CD4-positive, alpha-beta T cell treated with Interleukin-15 for 1 hour (primary cell): Measurements from ENCODE around the gene IPO9.
"Not testable (repeated sequence)": the region's sequence is repeated elsewhere in the genome, so short reads cannot be mapped to it uniquely, and the experiment has no call there.

Experiments used
- DNase-seq: peaks from one replicate; pipeline ENCODE4 v3.0.0-alpha.2; 2020

The IPO9 gene

DNA sequence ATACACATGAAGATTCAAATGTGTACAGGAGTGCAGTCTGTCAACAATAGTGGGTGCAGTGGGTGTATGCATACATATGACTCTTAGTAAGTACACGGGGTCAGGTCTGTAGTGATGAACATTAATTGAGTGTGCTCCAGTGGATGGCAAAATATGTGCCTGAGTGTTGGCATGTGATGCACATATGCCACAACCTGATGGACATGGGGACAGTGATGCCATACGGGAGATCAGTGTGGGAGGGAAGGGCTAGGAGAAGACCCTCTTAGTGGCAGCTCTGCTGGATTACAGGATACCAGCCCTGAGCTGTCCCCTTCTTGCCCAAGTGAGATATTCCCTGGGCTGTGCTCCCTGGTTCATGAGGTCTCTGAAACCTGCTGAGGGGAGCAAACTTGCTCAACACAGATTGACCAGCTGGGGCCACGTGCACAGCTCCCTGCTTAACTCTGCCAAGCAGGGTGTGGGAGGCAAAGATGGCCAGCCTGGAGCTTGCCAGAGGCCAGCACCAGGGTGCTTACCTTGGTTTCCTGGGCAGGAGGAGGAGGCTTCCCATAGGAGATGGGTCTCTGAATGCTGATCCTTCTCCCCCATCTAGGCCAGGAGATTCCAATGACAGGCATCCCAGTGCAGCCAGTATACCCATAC is 62.0 kb downstream of the IPO9 start:
- no peak for DNase-seq

DNA sequence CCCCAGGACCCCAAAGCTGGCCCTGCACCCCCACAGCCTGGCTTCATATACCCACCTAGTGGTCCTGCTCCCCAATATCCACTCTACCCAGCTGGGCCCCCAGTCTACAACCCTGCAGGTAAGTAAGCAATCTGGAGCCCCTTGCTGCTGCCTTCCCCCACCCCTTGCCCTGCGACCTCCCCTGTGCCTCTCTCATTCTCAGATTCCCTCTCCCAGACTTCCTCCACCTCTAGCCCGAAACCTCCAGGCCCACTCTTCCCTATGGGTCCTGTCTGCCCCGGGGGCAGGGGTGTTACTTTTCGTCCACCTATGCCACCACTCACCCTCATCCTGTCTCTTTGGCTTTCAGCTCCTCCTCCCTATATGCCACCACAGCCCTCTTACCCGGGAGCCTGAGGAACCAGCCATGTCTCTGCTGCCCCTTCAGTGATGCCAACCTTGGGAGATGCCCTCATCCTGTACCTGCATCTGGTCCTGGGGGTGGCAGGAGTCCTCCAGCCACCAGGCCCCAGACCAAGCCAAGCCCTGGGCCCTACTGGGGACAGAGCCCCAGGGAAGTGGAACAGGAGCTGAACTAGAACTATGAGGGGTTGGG is 62.6 kb downstream of the IPO9 start:
- no peak for DNase-seq

DNA sequence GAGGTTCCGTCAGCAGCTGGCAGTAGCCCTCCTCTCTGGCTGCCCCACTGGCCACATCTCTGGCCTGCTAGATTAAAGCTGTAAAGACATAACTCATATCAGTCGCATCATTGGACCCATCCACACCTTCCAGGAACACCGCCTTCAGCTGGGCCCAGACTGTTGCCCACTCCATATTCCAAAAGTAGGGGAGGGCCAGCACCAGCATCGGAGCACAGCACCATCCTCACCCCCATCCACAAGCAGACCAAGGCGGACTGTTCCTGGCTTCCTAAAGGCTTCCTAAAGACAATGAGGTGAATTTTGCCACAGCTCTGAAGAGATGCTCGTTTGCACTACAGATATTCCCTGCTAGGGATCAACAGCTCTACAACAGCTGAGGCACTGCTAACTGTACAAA is 63.3 kb downstream of the IPO9 start:
- DNase-seq = no peak

DNA sequence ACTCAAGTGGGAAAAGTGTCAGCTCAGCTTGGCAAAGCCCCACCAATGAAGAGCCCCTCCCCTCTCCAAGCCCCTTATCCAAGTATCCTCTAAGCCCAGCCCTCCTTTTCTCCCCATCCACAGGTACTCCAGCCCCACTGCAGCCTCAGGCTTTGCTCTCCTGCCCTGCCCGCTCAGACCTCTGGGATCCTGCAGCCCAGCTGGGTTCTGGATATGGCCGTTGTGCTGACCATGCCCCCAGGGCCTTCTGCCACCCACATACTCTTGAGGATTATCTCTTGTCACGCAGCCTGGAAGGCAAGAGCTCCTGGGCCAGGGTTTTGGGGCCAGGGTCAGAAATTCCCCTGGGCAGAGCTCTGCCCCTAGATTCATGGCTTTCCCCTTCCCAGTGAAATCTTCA is 64.5 kb downstream of the IPO9 start:
- no peak for DNase-seq

DNA sequence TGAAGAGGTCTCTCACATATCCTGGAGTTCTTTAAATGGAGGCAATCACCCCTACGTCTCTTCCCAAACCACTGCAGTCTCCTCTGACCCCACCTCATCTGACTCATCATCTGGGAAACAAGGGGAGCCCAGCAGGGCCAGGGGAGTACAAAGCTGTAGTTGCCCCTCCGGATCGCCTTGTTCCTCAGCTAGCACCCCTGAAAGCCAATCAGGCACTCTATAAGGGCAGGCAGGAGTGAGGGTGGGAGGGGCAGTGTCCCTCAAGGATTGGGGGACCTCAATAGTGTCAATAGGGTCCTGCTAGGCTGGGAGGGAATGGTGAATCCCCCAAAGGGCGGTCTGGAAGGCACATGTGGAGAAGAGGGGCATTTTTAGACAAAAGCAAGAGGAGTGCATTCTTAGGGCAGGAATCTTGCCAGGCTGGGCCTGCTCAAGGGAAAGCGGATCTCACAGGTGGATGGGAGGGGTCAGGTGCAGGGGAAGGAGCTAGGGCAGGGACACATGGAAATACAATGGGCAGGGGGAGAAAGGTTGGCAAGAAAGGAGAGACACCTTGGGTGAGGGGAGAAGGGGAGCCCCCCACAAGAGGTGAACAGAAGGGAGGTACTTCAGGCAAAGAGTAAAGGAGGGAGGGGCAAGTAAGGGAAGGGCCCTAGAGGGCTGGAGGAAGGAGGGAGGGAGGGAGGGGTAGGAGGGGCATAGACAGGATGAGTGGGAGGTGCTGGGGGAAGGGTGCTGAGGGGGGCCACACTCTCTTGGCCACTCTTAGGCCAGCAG is 65.6 kb downstream of the IPO9 start:
- DNase-seq = no peak

DNA sequence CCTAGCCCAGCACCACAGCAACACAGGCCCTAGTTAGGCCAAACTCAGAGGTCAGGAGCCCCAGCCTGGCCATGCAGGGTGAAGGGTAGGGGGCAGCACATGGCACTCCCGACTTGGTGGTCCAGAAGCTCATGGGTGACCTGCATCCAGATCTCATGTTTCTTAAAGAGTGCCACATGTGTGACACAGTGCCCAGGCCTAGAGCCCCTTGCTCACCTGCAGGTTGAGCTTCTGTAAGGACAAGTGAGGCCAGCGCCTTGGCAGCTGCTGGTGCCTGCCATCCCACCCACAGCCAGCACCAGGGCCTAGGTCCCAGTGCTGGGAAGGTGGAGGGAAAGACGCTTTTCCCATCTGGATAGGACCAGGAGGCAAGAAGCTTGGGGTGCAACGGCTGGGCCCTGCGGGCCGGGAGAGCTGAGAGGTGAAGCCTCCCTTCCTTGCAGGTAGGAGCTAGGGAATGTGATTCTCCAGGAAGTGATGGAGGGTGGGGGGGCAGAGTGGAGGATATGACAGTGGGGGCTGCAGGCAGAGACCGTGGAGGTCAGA is 66.2 kb downstream of the IPO9 start:
- DNase-seq = no peak

DNA sequence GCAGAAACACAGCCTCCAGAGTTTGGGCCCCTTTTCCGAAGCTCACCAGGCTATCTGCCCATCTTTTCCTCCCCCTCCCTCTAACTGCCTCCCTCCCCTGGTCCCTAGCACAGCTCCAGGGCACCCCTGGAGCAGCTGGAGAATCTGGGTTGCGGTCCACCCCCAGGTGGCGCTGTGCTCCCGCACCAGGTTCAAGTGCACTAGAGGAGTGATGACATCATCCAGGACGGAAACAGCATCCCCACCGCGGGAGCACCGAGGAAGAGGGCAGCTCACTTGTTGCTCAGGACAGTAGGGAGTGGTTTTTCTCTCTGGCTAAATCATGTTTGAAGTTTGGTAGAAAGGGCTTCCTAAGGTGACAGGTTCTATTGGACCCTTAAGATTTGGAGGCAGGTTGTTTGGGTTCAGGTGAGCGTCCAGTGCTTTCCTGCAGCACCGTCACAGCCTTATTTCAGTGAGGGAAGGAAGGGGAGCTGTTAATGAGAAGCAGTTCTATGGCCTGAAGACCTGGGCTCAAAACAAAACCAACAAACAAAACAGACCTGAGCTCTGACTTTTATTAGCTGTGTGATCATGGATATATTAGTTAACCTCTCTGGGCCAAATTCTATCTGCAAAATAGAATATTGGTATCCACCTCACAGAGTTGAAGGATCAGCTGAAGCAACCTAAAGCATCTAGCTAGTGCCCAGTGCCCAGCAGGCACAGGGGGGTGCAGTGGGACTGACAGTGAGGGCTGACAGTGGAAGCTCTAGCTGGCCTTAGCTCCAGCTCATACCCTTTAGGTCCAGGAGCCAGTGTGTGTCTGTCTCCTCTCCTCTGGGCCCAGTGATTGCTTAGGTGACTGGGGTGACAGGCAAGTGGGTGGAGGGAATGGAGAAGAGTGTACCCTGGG is 67.2 kb downstream of the IPO9 start:
- peak; percentile 78 for DNase-seq

DNA sequence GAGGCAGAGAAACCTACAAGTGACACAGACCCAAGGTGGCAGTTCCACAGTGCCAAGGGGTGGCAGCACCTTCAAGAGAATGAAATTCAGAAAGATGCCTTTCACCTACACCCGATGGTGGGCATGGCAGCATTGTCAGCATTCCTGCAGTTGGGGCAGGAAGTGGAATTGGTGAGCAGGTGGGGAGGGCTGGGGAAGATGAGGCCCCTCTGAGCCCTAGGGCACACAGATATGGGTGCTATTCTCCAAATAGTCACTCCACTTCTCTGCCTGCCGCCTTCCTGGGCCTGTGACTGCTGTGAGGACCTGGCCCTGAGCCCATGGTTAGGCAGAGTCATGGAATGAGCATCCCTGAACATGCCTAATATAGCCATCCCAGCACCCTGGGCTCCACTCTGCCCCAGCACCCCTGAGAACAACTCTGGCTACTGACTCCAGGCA is 68.0 kb downstream of the IPO9 start:
- no peak for DNase-seq

DNA sequence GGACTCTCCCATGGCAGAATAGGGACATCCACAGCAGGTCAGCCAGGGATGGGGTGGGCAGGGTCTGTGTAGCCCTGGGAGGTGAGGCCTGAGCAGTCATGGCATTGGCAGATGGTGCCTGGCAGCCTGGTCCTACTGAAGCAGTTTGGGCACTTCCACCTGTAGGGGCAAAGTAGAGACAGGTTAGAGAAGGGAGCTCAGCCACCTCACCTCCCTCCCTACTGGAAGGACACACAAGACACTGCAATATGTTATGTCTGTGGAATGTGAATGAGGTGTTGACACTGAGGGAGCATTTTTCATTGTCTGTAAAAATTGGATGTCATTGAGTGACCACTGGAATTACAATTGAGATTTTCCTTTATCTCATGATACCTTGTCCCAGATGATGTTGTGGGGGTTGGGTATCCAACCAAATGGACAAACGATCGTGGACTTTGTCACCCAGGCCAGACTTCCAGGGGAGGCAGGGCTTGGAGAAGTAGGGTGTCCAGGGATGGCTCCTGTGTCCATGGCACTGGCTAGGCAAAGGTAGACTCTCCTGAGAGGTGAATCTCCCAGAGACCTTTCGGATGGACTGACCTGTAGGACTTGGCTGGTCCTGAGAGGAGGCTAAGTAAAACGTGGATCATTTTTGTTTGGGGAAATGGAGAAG is 69.4 kb downstream of the IPO9 start:
- DNase-seq = no peak

DNA sequence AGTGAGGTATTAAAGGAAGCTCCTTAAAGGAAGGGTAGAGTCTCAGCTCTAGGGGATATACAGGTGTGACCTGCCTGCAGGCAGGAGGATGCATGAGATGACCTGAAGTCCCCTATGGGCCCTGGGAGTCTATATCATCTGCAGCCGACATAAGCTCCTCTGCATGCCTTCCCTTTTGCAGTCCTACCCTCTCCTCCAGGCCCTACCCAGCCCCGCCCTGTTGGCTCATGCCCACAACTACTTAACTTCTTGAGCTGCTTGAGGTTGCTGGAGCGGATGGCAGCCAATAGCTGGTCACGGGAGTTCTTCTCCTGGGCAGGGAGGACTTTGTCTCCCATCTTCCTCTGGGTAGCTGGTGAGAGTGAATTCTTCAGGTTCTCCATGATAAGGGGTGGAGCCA is 70.0 kb downstream of the IPO9 start:
- no peak for DNase-seq

DNA sequence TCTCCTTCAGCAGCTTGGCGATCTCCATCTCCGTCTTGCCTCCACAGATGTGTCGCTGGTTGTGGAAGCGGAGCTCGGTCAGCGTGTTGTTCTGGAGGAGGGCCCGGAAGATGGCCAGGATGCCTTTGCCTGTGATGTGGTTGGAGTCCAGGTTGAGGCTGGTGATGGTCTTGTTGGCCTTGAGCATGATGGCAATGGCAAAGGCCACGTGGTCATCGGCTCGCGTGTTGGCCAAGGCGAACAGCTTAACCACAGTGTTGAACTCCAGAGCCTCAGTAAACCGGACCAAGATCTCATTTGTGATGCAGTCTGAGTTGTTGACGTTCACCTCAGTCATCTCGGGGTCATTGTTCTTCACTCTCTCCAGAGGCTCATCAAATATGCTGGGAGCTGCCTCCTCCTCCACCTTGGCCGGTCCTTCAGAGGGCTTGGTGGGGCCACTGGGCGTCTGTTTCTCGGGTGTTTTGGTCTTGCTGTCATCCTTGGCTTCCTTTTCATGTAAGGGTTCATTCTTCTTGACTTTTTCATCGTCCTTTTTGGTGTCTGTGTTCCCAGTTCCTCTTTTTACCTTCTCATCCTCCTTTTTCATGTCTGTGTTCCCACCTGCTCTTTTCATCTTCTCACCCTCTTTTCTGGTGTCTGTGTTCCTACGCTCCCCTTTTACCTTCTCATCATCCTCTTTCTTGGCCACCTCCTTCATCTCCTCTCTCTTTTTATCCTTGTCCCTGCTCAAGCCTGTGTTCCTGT is 70.9 kb downstream of the IPO9 start:
- DNase-seq = no peak

DNA sequence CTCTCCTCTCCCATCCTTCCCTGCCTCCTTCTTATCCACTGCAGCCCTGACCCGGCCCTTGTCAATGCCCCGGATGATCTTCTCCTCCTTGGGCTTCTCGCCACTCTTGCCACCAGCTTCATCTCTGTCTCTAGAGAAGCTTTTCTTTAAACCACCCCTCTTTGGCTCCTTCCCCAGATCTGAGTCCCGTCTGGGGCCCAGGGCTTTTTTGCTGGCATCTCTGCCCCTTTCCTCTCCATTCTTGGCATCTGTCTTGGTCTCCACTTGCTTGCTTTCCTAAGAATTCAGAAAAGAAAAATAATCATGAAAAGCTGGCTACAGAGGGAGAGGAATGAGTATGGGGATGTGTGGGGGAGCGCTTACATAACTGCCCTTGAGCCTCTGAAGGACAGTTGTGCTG is 71.5 kb downstream of the IPO9 start:
- DNase-seq = no peak

DNA sequence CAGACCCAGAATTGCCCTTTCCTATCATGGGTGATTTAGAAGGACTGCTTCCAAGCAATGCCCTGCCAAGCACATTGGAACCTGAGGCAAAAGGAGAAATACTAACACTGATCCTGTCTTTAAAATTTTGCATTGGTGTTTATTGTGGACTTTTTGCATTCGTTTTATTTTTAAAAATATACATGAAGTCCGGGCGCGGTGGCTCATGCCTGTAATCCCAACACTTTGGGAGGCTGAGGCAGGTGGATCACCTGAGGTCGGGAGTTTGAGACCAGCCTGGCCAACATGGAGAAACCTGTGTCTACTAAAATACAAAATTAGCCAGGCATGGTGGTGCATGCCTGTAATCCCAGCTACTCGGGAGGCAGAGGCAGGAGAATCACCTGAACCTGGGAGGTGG is 72.1 kb downstream of the IPO9 start:
- not testable (repeated sequence) for DNase-seq

DNA sequence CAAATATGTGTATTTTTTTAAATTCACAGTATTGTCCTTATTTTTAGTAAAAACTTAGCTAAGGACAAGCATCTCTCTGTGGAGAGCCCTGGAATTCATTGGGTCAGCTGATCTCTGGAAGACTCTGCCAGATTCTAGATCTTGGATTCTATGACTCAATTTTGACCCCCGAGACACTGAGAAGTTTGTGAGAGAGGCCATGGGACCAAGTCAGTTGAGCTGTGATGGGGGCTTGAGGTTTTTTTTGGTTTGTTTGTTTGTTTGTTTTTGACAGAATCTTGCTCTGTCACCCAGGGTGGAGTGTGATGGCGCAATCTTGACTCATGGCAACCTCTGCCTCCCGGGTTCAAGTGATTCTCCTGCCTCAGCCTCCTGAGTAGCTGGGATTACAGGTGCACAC is 73.2 kb downstream of the IPO9 start:
- DNase-seq = no peak

DNA sequence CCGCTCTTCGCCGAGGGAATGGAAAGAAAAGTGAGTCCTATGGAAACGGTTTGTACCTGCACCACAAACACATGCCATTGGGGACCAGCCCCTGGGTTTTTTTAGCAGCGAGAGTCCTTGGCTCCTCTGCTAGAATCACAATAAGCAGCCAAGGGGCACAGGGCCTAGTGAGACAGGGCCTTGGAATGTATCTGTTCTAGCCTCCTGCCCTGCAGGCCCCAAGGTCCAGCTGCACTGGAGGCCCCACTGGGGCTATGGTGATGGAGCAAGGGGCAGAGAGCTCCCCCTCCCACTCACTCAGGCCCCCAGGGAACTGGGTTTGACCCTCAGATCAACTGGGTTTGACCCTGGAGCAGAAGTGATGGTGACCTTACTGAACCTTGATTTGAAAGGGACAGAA is 74.2 kb downstream of the IPO9 start:
- DNase-seq = no peak

DNA sequence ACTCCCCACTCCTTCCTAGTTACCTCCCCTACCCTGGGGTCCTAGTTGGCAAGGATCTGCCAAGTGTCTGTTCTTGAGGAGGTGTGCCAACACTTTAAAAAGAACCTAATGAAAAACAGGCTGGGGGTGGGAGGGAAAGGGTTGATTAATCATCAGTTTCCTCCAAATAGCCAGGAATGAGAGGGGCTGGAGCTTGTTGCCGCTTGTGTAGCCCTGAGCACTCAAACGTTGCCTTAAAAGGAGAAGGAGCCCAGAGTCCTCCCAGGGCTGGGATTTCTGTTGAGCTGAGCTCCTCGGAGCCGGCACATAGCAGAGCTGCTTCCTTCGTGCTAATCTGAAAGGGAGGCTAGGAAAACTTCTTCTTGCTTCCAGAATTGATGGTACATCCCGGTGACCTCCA is 75.6 kb downstream of the IPO9 start:
- no peak for DNase-seq

DNA sequence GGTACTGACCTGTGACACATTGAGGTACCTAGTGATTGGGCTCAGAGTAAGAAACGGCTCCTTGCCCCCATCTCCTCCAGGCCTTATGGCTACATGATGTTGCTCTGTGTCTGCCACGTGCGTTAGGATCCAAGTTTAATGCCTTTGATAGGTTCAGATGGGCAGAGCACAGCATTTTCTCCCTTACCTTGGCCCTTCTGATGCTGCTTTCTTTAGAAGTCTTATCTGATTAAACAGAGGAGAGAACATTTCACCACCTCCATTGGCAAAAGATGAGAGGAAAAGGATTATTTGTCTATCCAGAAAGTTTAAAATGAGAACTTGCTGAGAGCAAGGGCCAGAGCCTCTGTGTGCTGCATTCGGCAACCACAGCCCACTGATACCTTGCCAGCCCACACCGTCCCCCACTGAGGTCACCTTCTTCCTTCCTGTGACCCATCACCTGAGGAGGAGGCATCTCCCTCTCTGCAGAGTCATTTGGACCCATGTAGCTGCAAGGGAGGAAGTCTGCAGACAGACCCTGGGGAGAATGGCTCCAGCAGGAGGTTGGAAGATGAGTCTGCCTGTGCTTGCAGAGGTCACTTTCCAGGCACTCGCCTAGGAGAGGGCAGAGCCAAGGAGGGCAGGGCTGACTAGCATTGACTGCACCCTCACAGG is 76.4 kb downstream of the IPO9 start:
- no peak for DNase-seq

DNA sequence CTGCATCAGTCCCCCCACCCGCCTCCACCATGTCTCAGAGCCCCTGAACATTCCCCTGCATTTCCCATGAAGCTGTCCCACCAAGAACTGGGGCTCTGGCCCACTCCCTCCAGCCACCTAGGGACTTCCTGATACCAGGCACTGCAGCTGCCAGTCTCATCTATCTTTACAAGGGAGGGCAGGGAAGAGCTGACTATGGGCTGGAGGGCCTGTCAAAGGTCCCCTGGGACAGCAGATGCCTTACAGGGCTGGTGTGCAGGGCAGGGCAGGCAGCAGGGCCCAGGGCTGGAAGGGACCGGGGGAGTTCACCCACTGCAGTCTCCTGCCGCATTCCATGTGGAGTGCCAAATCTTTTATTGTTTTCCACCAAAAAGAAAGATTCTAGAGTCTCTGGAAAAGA is 77.4 kb downstream of the IPO9 start:
- DNase-seq = no peak

DNA sequence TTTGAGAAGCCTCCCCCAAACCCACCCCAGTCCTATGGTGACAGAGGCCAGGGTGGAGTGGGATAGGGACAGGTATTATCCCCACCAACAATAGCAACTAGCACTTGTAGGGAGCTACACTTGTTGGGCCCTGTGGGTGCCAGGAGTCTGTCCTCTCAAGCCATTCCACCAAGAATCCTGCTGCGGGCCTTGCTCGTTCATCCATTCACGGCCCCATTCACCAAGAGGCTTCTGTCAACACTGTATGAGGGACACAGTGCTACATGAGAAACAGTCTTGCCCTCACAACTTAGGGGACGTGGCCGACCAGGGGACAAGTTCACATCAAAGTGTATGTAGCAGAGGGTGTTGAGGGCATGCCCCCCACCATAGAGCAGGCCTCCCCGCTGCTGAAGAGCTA is 78.7 kb downstream of the IPO9 start:
- DNase-seq = no peak

DNA sequence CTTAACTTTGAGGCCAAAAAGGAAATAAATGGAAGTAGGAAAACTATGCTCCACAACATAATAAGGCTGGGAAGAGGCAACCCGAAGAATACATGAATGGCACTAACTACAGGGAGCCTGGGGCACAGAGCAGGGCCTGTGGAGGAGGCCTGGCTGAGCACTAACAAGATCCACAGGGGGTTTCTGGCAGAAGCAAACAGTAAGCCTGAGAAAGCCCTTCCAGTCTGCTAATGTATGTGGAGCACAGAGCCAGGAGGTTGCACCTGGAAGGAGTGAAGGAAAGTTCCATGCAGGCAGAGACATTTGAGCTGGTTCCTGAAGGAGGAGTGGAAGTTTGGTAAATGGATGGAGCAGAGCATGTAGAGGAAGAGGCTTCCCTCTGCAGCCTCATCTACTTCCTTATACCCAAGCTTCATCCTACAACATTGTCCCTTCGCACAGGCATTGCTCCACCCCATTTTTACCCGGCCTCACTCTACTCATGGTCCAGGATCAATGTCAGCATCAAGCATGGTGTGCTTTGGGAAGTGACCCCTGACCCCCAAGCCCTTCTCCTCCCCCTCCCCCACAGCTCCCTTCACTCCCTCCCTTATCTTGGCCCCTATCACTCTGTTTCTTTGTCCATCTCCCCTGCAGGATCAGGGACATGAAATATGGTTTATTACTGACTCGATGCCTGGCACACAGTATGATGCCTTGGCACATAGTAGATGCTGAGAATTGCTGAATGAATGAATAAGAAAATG is 83.0 kb downstream of the IPO9 start:
- DNase-seq = no peak
